DOHH2 (cell line): ENCODE results near the gene TCEA2.

Experiments used
- H3F3A ChIP-seq: fragments of 200-600 bp; sonication (generic), shearing (Covaris generic); 2 replicates; pipeline ENCODE4 v1.6.0; 2016; ENCODE audit warnings: antibody characterized with exemption, mild to moderate bottlenecking; ENCODE audit not compliant: control insufficient read depth, insufficient read depth
- H3K27ac ChIP-seq: fragments of 200-600 bp; sonication (generic); 2 replicates; pipeline ENCODE4 v1.5.1; 2014; ENCODE audit warnings: low read depth, mild to moderate bottlenecking, low read length, moderate library complexity
- H3K27me3 ChIP-seq: fragments of 200-600 bp; sonication (generic); 2 replicates; pipeline ENCODE4 v1.6.1; 2014; ENCODE audit warnings: mild to moderate bottlenecking, low read length, mixed read lengths; ENCODE audit not compliant: control insufficient read depth
- H3K36me3 ChIP-seq: fragments of 200-600 bp; sonication (generic); 2 replicates; pipeline ENCODE4 v1.6.1; 2014; ENCODE audit warnings: mild to moderate bottlenecking, low read length, moderate library complexity, mixed read lengths; ENCODE audit not compliant: control insufficient read depth
- H3K4me1 ChIP-seq: fragments of 200-600 bp; sonication (generic); 2 replicates; pipeline ENCODE4 v1.6.1; 2014; ENCODE audit warnings: mild to moderate bottlenecking, low read length, mixed read lengths; ENCODE audit not compliant: control insufficient read depth
- H3K4me2 ChIP-seq: fragments of 200-600 bp; sonication (generic); 2 replicates; pipeline ENCODE4 v1.6.0; 2014; ENCODE audit warnings: mild to moderate bottlenecking, low read length, moderate library complexity
- H3K4me3 ChIP-seq: fragments of 200-600 bp; sonication (generic); 2 replicates; pipeline ENCODE4 v1.5.1; 2014; ENCODE audit warnings: mild to moderate bottlenecking, low read length, mixed read lengths
- H3K79me2 ChIP-seq: fragments of 200-600 bp; sonication (generic); 2 replicates; pipeline ENCODE4 v1.6.1; 2014; ENCODE audit warnings: mild to moderate bottlenecking, low read length, mixed read lengths; ENCODE audit not compliant: control insufficient read depth
- H3K9me2 ChIP-seq: fragments of 200-600 bp; sonication (generic); replicated peaks from 2 replicates; pipeline ENCODE4 v1.6.1; 2014; ENCODE audit warnings: mild to moderate bottlenecking, low read length, mixed read lengths; ENCODE audit not compliant: control insufficient read depth
- H3K9me3 ChIP-seq: fragments of 200-600 bp; sonication (generic); 2 replicates; pipeline ENCODE4 v1.6.1; 2014; ENCODE audit warnings: antibody characterized with exemption, low read length, mixed read lengths; ENCODE audit not compliant: control insufficient read depth, insufficient read depth
- H4K20me1 ChIP-seq: fragments of 200-600 bp; sonication (generic); 2 replicates; pipeline ENCODE4 v1.6.0; 2014; ENCODE audit warnings: low read depth, mild to moderate bottlenecking, antibody characterized with exemption, low read length, moderate library complexity; ENCODE audit not compliant: control insufficient read depth, insufficient read depth
- CTCF ChIP-seq: fragments of 200-600 bp; sonication (generic); IDR thresholded peaks from one replicate; pipeline ENCODE4 v1.5.1; 2014; ENCODE audit warnings: antibody characterized with exemption, mild to moderate bottlenecking, low read depth, low read length; ENCODE audit not compliant: poor library complexity, severe bottlenecking
- EZH2phosphoT487 ChIP-seq: fragments of 200-600 bp; sonication (generic); IDR thresholded peaks from 2 replicates; pipeline ENCODE4 v1.6.1; 2017; ENCODE audit warnings: borderline replicate concordance, mild to moderate bottlenecking, antibody characterized with exemption, low read length, moderate library complexity, mixed read lengths

The TCEA2 gene

GRCh38 chr20:64078934-64079272 is 15.9 kb downstream of the TCEA2 start:
- no peaks in the 10 kb centered on the region for H3K9me2 ChIP-seq
- H3K9me3 ChIP-seq, result no peaks in the 10 kb centered on the region
- TF ChIP-seq CTCF, result no peak
- no peak for TF ChIP-seq EZH2phosphoT487
- H3K27ac ChIP-seq, result peak overlapping the region; percentile 89
- H3K27me3 ChIP-seq, result peaks cover 13% of the 10 kb centered on the region
- peaks cover 23% of the 10 kb centered on the region for H3F3A ChIP-seq
- H4K20me1 ChIP-seq, result no peaks in the 10 kb centered on the region
- H3K79me2 ChIP-seq, result peaks cover 25% of the 10 kb centered on the region
- peak overlapping the region; percentile 99 for H3K4me3 ChIP-seq
- H3K36me3 ChIP-seq, result peaks cover 40% of the 10 kb centered on the region
- H3K4me2 ChIP-seq, result peak overlapping the region; percentile 95
- peaks cover 58% of the 10 kb centered on the region for H3K4me1 ChIP-seq

GRCh38 chr20:64079273-64080012 is 16.4 kb downstream of the TCEA2 start, which contains the start of gene RGS19:
RGS19 (minus strand) TSS chr20:64079518; CDS start chr20:64076886, 2,632 bp downstream.
- Histone ChIP-seq H3K27ac (peak within 1 kb of the TSS; percentile 89), H3K27me3 (peaks cover 18% of the 10 kb centered on the region), H3K36me3 (peaks cover 35% of the 10 kb centered on the region), H3F3A (peaks cover 23% of the 10 kb centered on the region), H4K20me1 (no peaks in the 10 kb centered on the region), H3K4me2 (peak within 1 kb of the TSS; percentile 95), H3K9me3 (no peaks in the 10 kb centered on the region), H3K9me2 (no peaks in the 10 kb centered on the region), H3K4me3 (peak within 1 kb of the TSS; percentile 99), H3K79me2 (peaks cover 25% of the 10 kb centered on the region), H3K4me1 (peaks cover 58% of the 10 kb centered on the region)
- TF ChIP-seq EZH2phosphoT487, result no peak
- TF ChIP-seq CTCF, result peak; percentile 34

GRCh38 chr20:64080013-64080812 is 17.2 kb downstream of the TCEA2 start, which contains the start of gene OPRL1:
OPRL1 (plus strand) TSS chr20:64080082; CDS start chr20:64092721, 12,639 bp downstream.
- H3F3A ChIP-seq, result peaks cover 23% of the 10 kb centered on the region
- H3K36me3 ChIP-seq, result peaks cover 30% of the 10 kb centered on the region
- no peaks in the 10 kb centered on the region for H3K9me2 ChIP-seq
- no peaks in the 10 kb centered on the region for H4K20me1 ChIP-seq
- peak within 1 kb of the TSS; percentile 99 for H3K4me3 ChIP-seq
- peak within 1 kb of the TSS; percentile 89 for H3K27ac ChIP-seq
- peaks cover 26% of the 10 kb centered on the region for H3K27me3 ChIP-seq
- no peaks in the 10 kb centered on the region for H3K9me3 ChIP-seq
- H3K79me2 ChIP-seq, result peaks cover 25% of the 10 kb centered on the region
- peaks cover 58% of the 10 kb centered on the region for H3K4me1 ChIP-seq
- H3K4me2 ChIP-seq, result peak within 1 kb of the TSS; percentile 95
- TF ChIP-seq CTCF (no peak), EZH2phosphoT487 (no peak)
